Neural cell (in vitro differentiated cells): Measurements from ENCODE around the gene SUSD6. TPM values are rescaled to one million over a fixed set of nuclear protein-coding genes. Genes with fewer than 3 reads are reported as not detected.

ENCODE experiments used
- H2AFZ ChIP-seq: fragments of 200-600, 300-800 bp; sonication (generic), shearing (Covaris generic); 2 replicates; pipeline ENCODE4 v1.6.0; 2014; ENCODE audit warnings: low read depth, mild to moderate bottlenecking, antibody characterized with exemption, low read length, moderate library complexity
- H3F3A ChIP-seq: fragments of 200-600 bp; shearing (Covaris generic); 2 replicates; pipeline ENCODE4 v1.6.1; 2016; ENCODE audit warnings: mild to moderate bottlenecking, moderate library complexity, mixed read lengths, antibody characterized with exemption, low read length; ENCODE audit not compliant: insufficient read depth, poor library complexity, severe bottlenecking
- H3K27ac ChIP-seq: fragments of 200-600, 300-800 bp; sonication (generic), shearing (Covaris generic); 2 replicates; pipeline ENCODE4 v1.5.1; 2014; ENCODE audit warnings: mild to moderate bottlenecking, low read length, moderate library complexity
- H3K27me3 ChIP-seq: fragments of 300-800, 200-600 bp; sonication (generic), shearing (Covaris generic); 2 replicates; pipeline ENCODE4 v1.6.0; 2014; ENCODE audit warnings: mild to moderate bottlenecking, low read depth, low read length, moderate library complexity; ENCODE audit not compliant: insufficient read depth
- H3K36me3 ChIP-seq: fragments of 300-800, 200-600 bp; sonication (generic), shearing (Covaris generic); 2 replicates; pipeline ENCODE4 v1.5.1; 2014; ENCODE audit warnings: mild to moderate bottlenecking, antibody characterized with exemption, low read length, moderate library complexity; ENCODE audit not compliant: insufficient read depth
- H3K4me2 ChIP-seq: fragments of 300-800, 200-600 bp; sonication (generic), shearing (Covaris generic); 2 replicates; pipeline ENCODE4 v1.6.0; 2014; ENCODE audit warnings: mild to moderate bottlenecking, low read length
- H3K4me3 ChIP-seq: fragments of 300-800, 200-600 bp; sonication (generic), shearing (Covaris generic); 2 replicates; pipeline ENCODE4 v1.5.1; 2014; ENCODE audit warnings: mild to moderate bottlenecking, low read length, moderate library complexity
- H3K79me2 ChIP-seq: fragments of 200-600 bp; shearing (Covaris generic); replicated peaks from 2 replicates; pipeline ENCODE4 v1.6.0; 2014; ENCODE audit warnings: mild to moderate bottlenecking, low read length, moderate library complexity; ENCODE audit not compliant: insufficient read depth
- H3K9ac ChIP-seq: fragments of 300-800, 200-600 bp; sonication (generic), shearing (Covaris generic); 2 replicates; pipeline ENCODE4 v1.6.1; 2016; ENCODE audit warnings: mild to moderate bottlenecking, low read length, mixed read lengths
- H3K9me2 ChIP-seq: fragments of 200-600 bp; shearing (Covaris generic); 2 replicates; pipeline ENCODE4 v1.6.1; 2016; ENCODE audit warnings: mild to moderate bottlenecking, low read length, mixed read lengths; ENCODE audit not compliant: insufficient read depth
- H3K9me3 ChIP-seq: fragments of 200-600, 300-800 bp; sonication (generic), shearing (Covaris generic); 2 replicates; pipeline ENCODE4 v1.6.1; 2016; ENCODE audit warnings: mild to moderate bottlenecking, mixed run types, low read length, moderate library complexity, mixed read lengths
- H4K20me1 ChIP-seq: fragments of 200-600 bp; shearing (Covaris generic); 2 replicates; pipeline ENCODE4 v1.6.1; 2016; ENCODE audit warnings: mild to moderate bottlenecking, mixed run types; ENCODE audit not compliant: insufficient read depth
- CTCF ChIP-seq: fragments of 450-650 bp; IDR thresholded peaks from 2 replicates; pipeline ENCODE4 v1.5.1; 2014; ENCODE audit warnings: antibody characterized with exemption, mild to moderate bottlenecking, moderate library complexity; ENCODE audit not compliant: poor library complexity, severe bottlenecking
- EP300 ChIP-seq: fragments of 450-650 bp; conservative IDR thresholded peaks from 2 replicates; pipeline ENCODE4 v1.6.1; 2014; ENCODE audit warnings: antibody characterized with exemption, mild to moderate bottlenecking, moderate library complexity; ENCODE audit not compliant: poor library complexity, severe bottlenecking
- EZH2 ChIP-seq: fragments of 200-600, 300-800 bp; shearing (Covaris generic), sonication (generic); IDR thresholded peaks from 2 replicates; pipeline ENCODE4 v1.6.1; 2014; ENCODE audit warnings: antibody characterized with exemption, low read length, borderline replicate concordance, mild to moderate bottlenecking; ENCODE audit not compliant: insufficient read depth, poor library complexity, severe bottlenecking
- MXI1 ChIP-seq: fragments of 450-650 bp; conservative IDR thresholded peaks from 2 replicates; pipeline ENCODE4 v1.6.1; 2014; ENCODE audit warnings: antibody characterized with exemption, mild to moderate bottlenecking; ENCODE audit not compliant: poor library complexity, severe bottlenecking
- POLR2AphosphoS5 ChIP-seq: IDR thresholded peaks from 2 replicates; pipeline ENCODE4 v1.6.1; 2012
- RAD21 ChIP-seq: fragments of 450-650 bp; conservative IDR thresholded peaks from 2 replicates; pipeline ENCODE4 v1.6.1; 2014; ENCODE audit warnings: antibody characterized with exemption, mild to moderate bottlenecking, moderate library complexity
- REST ChIP-seq: IDR thresholded peaks from 2 replicates; pipeline ENCODE4 v1.6.1; 2012; ENCODE audit warnings: borderline replicate concordance
- SMC3 ChIP-seq: fragments of 450-650 bp; conservative IDR thresholded peaks from 2 replicates; pipeline ENCODE4 v1.6.1; 2014; ENCODE audit warnings: antibody characterized with exemption, mild to moderate bottlenecking, moderate library complexity; ENCODE audit not compliant: poor library complexity
- TAF1 ChIP-seq: IDR thresholded peaks from 2 replicates; pipeline ENCODE4 v1.6.1; 2012; ENCODE audit warnings: low read depth
- polyA plus RNA-seq: library from polyadenylated mRNA; depleted of rRNA; stranded (reverse); fragments of >200 nt; gene quantifications from 2 replicates; pipeline ENCODE4 v1.2.3, GENCODE V29; 2014

Gene SUSD6
- polyA plus RNA-seq, 1 donor from 2014 or later, result 5.1 TPM

GRCh38 chr14:69676723-69677122, 65.3 kb downstream of the SUSD6 start:
- Histone ChIP-seq H3K4me2 (no peak overlapping the region), H3K27me3 (no peaks in the 10 kb centered on the region), H3K36me3 (no peaks in the 10 kb centered on the region), H3K79me2 (peaks cover 10% of the 10 kb centered on the region), H2AFZ (no peak overlapping the region), H3F3A (no peaks in the 10 kb centered on the region), H4K20me1 (no peaks in the 10 kb centered on the region), H3K9me2 (no peaks in the 10 kb centered on the region), H3K27ac (no peak overlapping the region), H3K9me3 (no peaks in the 10 kb centered on the region), H3K4me3 (no peak overlapping the region), H3K9ac (no peak overlapping the region)
- no peak for TF ChIP-seq CTCF
- no peak for TF ChIP-seq EP300
- TF ChIP-seq TAF1, result no peak
- TF ChIP-seq MXI1, result no peak
- TF ChIP-seq POLR2AphosphoS5, result no peak
- no peak for TF ChIP-seq EZH2
- TF ChIP-seq RAD21, result no peak
- TF ChIP-seq SMC3, result no peak

GRCh38 chr14:69680297-69680696, 68.9 kb downstream of the SUSD6 start:
- H3K79me2 ChIP-seq, result peaks cover 4% of the 10 kb centered on the region

More at GRCh38 chr14:69680297-69680696, 68.9 kb downstream of the SUSD6 start:
- no peaks in the 10 kb centered on the region for H3K36me3 ChIP-seq
- no peak overlapping the region for H3K4me3 ChIP-seq
- H3K27me3 ChIP-seq, result no peaks in the 10 kb centered on the region
- H2AFZ ChIP-seq, result no peak overlapping the region
- no peak overlapping the region for H3K27ac ChIP-seq
- no peaks in the 10 kb centered on the region for H4K20me1 ChIP-seq
- H3F3A ChIP-seq, result no peaks in the 10 kb centered on the region
- no peak overlapping the region for H3K4me2 ChIP-seq
- no peak for TF ChIP-seq EZH2
- no peak for TF ChIP-seq POLR2AphosphoS5
- TF ChIP-seq TAF1, result no peak
- TF ChIP-seq EP300, result no peak
- no peak for TF ChIP-seq REST
- no peak for TF ChIP-seq SMC3
- TF ChIP-seq RAD21, result no peak
- no peak for TF ChIP-seq CTCF
- TF ChIP-seq MXI1, result no peak
- no peak overlapping the region for H3K9ac ChIP-seq
- H3K9me2 ChIP-seq, result no peaks in the 10 kb centered on the region
- H3K9me3 ChIP-seq, result no peaks in the 10 kb centered on the region
